H9 (cell line): ENCODE measurements around the gene ITPR1. TPM values are rescaled to one million over a fixed set of nuclear protein-coding genes. Genes with fewer than 3 reads are reported as not detected.

Experiments
- DNase-seq: peaks from one replicate; pipeline ENCODE4 v3.0.0-alpha.2; 2017
- H2AFZ ChIP-seq: one replicate; pipeline ENCODE4 v1.6.1; 2013; ENCODE audit warnings: mild to moderate bottlenecking, low read length, control low read depth, moderate library complexity
- H2AK5ac ChIP-seq: 2 replicates; pipeline ENCODE4 v1.6.1; 2013; ENCODE audit warnings: low read length, control low read depth, mixed read lengths; ENCODE audit not compliant: insufficient read length
- H2BK120ac ChIP-seq: one replicate; pipeline ENCODE4 v1.6.1; 2013; ENCODE audit warnings: low read depth, mild to moderate bottlenecking, low read length, control low read depth, inconsistent platforms; ENCODE audit not compliant: poor library complexity, severe bottlenecking
- H2BK12ac ChIP-seq: 2 replicates; pipeline ENCODE4 v1.6.1; 2013; ENCODE audit warnings: low read length, control low read depth, mixed read lengths, low read depth; ENCODE audit not compliant: insufficient read length
- H2BK15ac ChIP-seq: 2 replicates; pipeline ENCODE4 v1.6.1; 2013; ENCODE audit warnings: low read depth, low read length, control low read depth
- H2BK20ac ChIP-seq: one replicate; pipeline ENCODE4 v1.6.1; 2013; ENCODE audit warnings: low read depth, mild to moderate bottlenecking, low read length, control low read depth, inconsistent platforms; ENCODE audit not compliant: poor library complexity, severe bottlenecking
- H2BK5ac ChIP-seq: 2 replicates; pipeline ENCODE4 v1.6.1; 2013; ENCODE audit warnings: low read length, control low read depth, mixed read lengths; ENCODE audit not compliant: insufficient read length
- H3K14ac ChIP-seq: 2 replicates; pipeline ENCODE4 v1.6.1; 2013; ENCODE audit warnings: low read length, control low read depth; ENCODE audit not compliant: insufficient read depth
- H3K18ac ChIP-seq: 2 replicates; pipeline ENCODE4 v1.6.1; 2013; ENCODE audit warnings: low read depth, mild to moderate bottlenecking, mixed read lengths, low read length, control low read depth; ENCODE audit not compliant: insufficient read length
- H3K23ac ChIP-seq: 2 replicates; pipeline ENCODE4 v1.6.1; 2013; ENCODE audit warnings: low read length, control low read depth, mixed read lengths, low read depth; ENCODE audit not compliant: insufficient read length
- H3K23me2 ChIP-seq: 2 replicates; pipeline ENCODE4 v1.6.1; 2013; ENCODE audit warnings: low read depth, mild to moderate bottlenecking, mixed read lengths, low read length, control low read depth; ENCODE audit not compliant: insufficient read length, poor library complexity, severe bottlenecking
- H3K27ac ChIP-seq: 2 replicates; pipeline ENCODE4 v1.5.1; 2013; ENCODE audit warnings: low read length, control low read depth, mixed read lengths, low read depth; ENCODE audit not compliant: insufficient read length
- H3K27me3 ChIP-seq: 2 replicates; pipeline ENCODE4 v1.6.1; 2013; ENCODE audit warnings: low read length, control low read depth, inconsistent platforms; ENCODE audit not compliant: insufficient read depth
- H3K4ac ChIP-seq: 2 replicates; pipeline ENCODE4 v1.6.1; 2013; ENCODE audit warnings: low read depth, mild to moderate bottlenecking, control low read depth, inconsistent platforms, low read length, moderate library complexity
- H3K4me1 ChIP-seq: 2 replicates; pipeline ENCODE4 v1.6.1; 2013; ENCODE audit warnings: low read length, control low read depth, inconsistent platforms; ENCODE audit not compliant: insufficient read depth
- H3K4me2 ChIP-seq: 2 replicates; pipeline ENCODE4 v1.6.1; 2013; ENCODE audit warnings: low read length, control low read depth, mixed read lengths; ENCODE audit not compliant: insufficient read length, insufficient read depth
- H3K56ac ChIP-seq: 2 replicates; pipeline ENCODE4 v1.6.1; 2013; ENCODE audit warnings: low read depth, mild to moderate bottlenecking, mixed read lengths, low read length, control low read depth; ENCODE audit not compliant: insufficient read length
- H3K79me1 ChIP-seq: 2 replicates; pipeline ENCODE4 v1.6.1; 2013; ENCODE audit warnings: low read depth, mild to moderate bottlenecking, moderate library complexity, low read length, control low read depth, inconsistent platforms; ENCODE audit not compliant: insufficient read depth, poor library complexity, severe bottlenecking
- H3K79me2 ChIP-seq: 2 replicates; pipeline ENCODE4 v1.6.1; 2013; ENCODE audit warnings: low read length, control low read depth, inconsistent platforms; ENCODE audit not compliant: insufficient read depth
- H3K9ac ChIP-seq: 2 replicates; pipeline ENCODE4 v1.6.1; 2013; ENCODE audit warnings: low read length, control low read depth, mixed read lengths; ENCODE audit not compliant: insufficient read length; ENCODE audit errors: extremely low read depth
- H3K9me3 ChIP-seq: one replicate; pipeline ENCODE4 v1.6.1; 2013; ENCODE audit warnings: low read depth, low read length, inconsistent platforms; ENCODE audit not compliant: control insufficient read depth
- H3T11ph ChIP-seq: one replicate; pipeline ENCODE4 v1.6.1; 2013; ENCODE audit warnings: mild to moderate bottlenecking, low read length, control low read depth, inconsistent platforms
- H4K20me1 ChIP-seq: one replicate; pipeline ENCODE4 v1.6.1; 2013; ENCODE audit not compliant: control insufficient read depth, insufficient read length, insufficient read depth
- H4K5ac ChIP-seq: 2 replicates; pipeline ENCODE4 v1.6.1; 2013; ENCODE audit warnings: low read depth, mild to moderate bottlenecking, mixed read lengths, low read length, control low read depth; ENCODE audit not compliant: insufficient read length
- H4K8ac ChIP-seq: replicated peaks from 2 replicates; pipeline ENCODE4 v1.6.1; 2013; ENCODE audit warnings: low read length, control low read depth, mixed read lengths, low read depth; ENCODE audit not compliant: insufficient read length
- H4K91ac ChIP-seq: 2 replicates; pipeline ENCODE4 v1.6.1; 2013; ENCODE audit warnings: low read depth, mild to moderate bottlenecking, moderate library complexity, mixed read lengths, low read length, control low read depth; ENCODE audit not compliant: insufficient read length
- H3K27ac Mint-ChIP-seq, 3 experiments: 2 replicates in 2 of 3; 3 replicates in 1 of 3; pipeline ENCODE4 v1.8.0; 2020 to 2021; ENCODE audit warnings: mixed read lengths in 3 of 3, mild to moderate bottlenecking in 1 of 3, moderate library complexity in 1 of 3
- H3K27me3 Mint-ChIP-seq: 2 replicates; pipeline ENCODE4 v1.8.0; 2021; ENCODE audit warnings: low read depth, mild to moderate bottlenecking, moderate library complexity, mixed read lengths
- H3K36me3 Mint-ChIP-seq, 3 experiments: 2 replicates in 2 of 3; 3 replicates in 1 of 3; pipeline ENCODE4 v1.8.0; 2020 to 2021; ENCODE audit warnings: low read depth in 3 of 3, mixed read lengths in 3 of 3; ENCODE audit not compliant: insufficient read depth in 1 of 3
- H3K4me1 Mint-ChIP-seq, 2 experiments: 2 replicates each; pipeline ENCODE4 v1.8.0; 2020; ENCODE audit warnings: mixed read lengths in 2 of 2
- H3K4me3 Mint-ChIP-seq, 2 experiments: 2 replicates in 1 of 2; 3 replicates in 1 of 2; pipeline ENCODE4 v1.8.0; 2020 to 2021; ENCODE audit warnings: mild to moderate bottlenecking in 2 of 2, mixed read lengths in 2 of 2, moderate library complexity in 1 of 2
- H3K9me3 Mint-ChIP-seq, 2 experiments: 2 replicates in 1 of 2; 3 replicates in 1 of 2; pipeline ENCODE4 v1.8.0; 2020; ENCODE audit warnings: mild to moderate bottlenecking in 2 of 2, mixed read lengths in 2 of 2, moderate library complexity in 1 of 2
- WGBS: extraction: QIAGEN DNeasy Blood & Tissue Kit; methylation state at CpG from one replicate; pipeline ENCODE4 v1.1.7; 2013; ENCODE audit warnings: missing lambda C conversion rate, low lambda C conversion rate, mixed read lengths; ENCODE audit not compliant: insufficient read length; ENCODE audit errors: extremely low coverage; 5-methylcytosine and 5-hydroxymethylcytosine counted together
- total RNA-seq: library from RNA; stranded (reverse); gene quantifications from 2 replicates; pipeline ENCODE4 v1.2.1, GENCODE V29; 2021
- TF ChIP-seq, protein P1 (sequence below): fragments of 200-600 bp; sonication (generic); conservative IDR thresholded peaks from 3 replicates; pipeline ENCODE4 v1.8.0; 2021; ENCODE audit warnings: antibody characterized with exemption, mild to moderate bottlenecking

The ITPR1 gene
- total RNA-seq, 1 experiment from 2014 or later: 4.2 TPM

DNA sequence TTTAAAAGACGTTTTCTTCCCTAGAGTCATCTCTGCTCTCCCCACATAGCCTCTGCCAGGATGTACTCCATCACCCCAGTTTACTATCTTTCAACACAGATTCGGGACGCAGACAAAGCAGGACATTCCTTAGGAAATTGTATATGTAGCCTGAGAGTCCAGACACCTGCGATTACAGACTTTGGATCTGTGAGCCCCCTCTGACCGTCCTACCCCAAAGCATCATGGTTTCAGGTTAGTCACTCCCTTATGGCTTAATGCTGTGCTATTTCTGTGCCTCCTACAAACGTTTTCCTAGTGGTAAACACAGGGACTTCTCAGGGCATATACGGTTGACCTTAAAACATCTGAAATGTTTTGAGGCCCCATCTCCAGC, 252.1 kb downstream of the ITPR1 start:
- Histone ChIP-seq H3K23ac (no peak overlapping the region), H2BK20ac (no peak overlapping the region), H2BK15ac (no peak overlapping the region), H2AK5ac (no peak overlapping the region), H3K14ac (no peak overlapping the region), H2BK120ac (no peak overlapping the region), H3K79me2 (no peaks in the 10 kb centered on the region), H3K56ac (no peak overlapping the region), H2BK5ac (no peak overlapping the region), H3K23me2 (no peaks in the 10 kb centered on the region), H2AFZ (no peak overlapping the region), H3K4ac (no peak overlapping the region), H3K79me1 (no peaks in the 10 kb centered on the region), H3T11ph (no peak overlapping the region), H3K9me3 (no peaks in the 10 kb centered on the region), H3K27ac (no peak overlapping the region), H3K4me1 (no peaks in the 10 kb centered on the region; the same call in 1 of the 2 replicates), H3K27me3 (no peaks in the 10 kb centered on the region), H3K9ac (no peak overlapping the region), H2BK12ac (no peak overlapping the region), H4K8ac (no peak overlapping the region), H3K4me2 (no peak overlapping the region), H3K18ac (no peak overlapping the region), H4K20me1 (no peaks in the 10 kb centered on the region), H4K5ac (no peak overlapping the region), H4K91ac (no peak overlapping the region)
- H3K27ac Mint-ChIP-seq: no peak overlapping the region; a peak in 1 of 7 replicates
- TF ChIP-seq, protein P1, sequence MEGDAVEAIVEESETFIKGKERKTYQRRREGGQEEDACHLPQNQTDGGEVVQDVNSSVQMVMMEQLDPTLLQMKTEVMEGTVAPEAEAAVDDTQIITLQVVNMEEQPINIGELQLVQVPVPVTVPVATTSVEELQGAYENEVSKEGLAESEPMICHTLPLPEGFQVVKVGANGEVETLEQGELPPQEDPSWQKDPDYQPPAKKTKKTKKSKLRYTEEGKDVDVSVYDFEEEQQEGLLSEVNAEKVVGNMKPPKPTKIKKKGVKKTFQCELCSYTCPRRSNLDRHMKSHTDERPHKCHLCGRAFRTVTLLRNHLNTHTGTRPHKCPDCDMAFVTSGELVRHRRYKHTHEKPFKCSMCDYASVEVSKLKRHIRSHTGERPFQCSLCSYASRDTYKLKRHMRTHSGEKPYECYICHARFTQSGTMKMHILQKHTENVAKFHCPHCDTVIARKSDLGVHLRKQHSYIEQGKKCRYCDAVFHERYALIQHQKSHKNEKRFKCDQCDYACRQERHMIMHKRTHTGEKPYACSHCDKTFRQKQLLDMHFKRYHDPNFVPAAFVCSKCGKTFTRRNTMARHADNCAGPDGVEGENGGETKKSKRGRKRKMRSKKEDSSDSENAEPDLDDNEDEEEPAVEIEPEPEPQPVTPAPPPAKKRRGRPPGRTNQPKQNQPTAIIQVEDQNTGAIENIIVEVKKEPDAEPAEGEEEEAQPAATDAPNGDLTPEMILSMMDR: no peak
- no peak overlapping the region for H3K4me3 Mint-ChIP-seq
- H3K4me1 Mint-ChIP-seq: peaks cover 3 to 6% of the 10 kb centered on the region in 2 experiments; a peak in 2 of 4 replicates
- no peaks in the 10 kb centered on the region for H3K9me3 Mint-ChIP-seq
- no peak for DNase-seq
- H3K36me3 Mint-ChIP-seq: no peaks in the 10 kb centered on the region; a peak in 2 of 7 replicates
- no peaks in the 10 kb centered on the region; the same call in none of the 2 replicates for H3K27me3 Mint-ChIP-seq
- no CpG with 5 or more reads among the region's 7 CpGs for WGBS
